A549 (cell line): Measurements from ENCODE around the gene SERINC3. TPM values are rescaled to one million over a fixed set of nuclear protein-coding genes. Genes with fewer than 3 reads are reported as not detected.

Source experiments
- ATAC-seq, 2 experiments: fragments of 200-7000 bp in 1 of 2; fragments of >200 bp in 1 of 2; cut with Nextera tagmentation in 1 of 2; cut with Tn5 transposase in 1 of 2; 3 replicates each; pipeline versions ENCODE4 v1.8.0 to v1.9.1; 2018 to 2020; ENCODE audit warnings: mild to moderate bottlenecking in 1 of 2, moderate library complexity in 1 of 2
- CTCF ChIA-PET: fragments of 300-600 bp; sonication (Branson Sonifier 250); formaldehyde crosslinking; extraction: SDS; loops from one replicate; lab custom pipeline; 2021; ENCODE audit warnings: antibody characterized with exemption, inconsistent platforms; lab: Yijun Ruan, JAX
- POLR2A ChIA-PET: fragments of 350-600 bp; formaldehyde crosslinking; extraction: SDS; loops from one replicate; lab custom pipeline; 2021; ENCODE audit warnings: antibody characterized with exemption, inconsistent platforms; lab: Yijun Ruan, JAX
- DNase-seq, 2 experiments: peaks; one replicate each; pipeline versions ENCODE4 v3.0.0 to v3.0.0-alpha.2; 2011 to 2016; ENCODE audit warnings: low read depth in 1 of 2, low spot score in 1 of 2
- FAIRE-seq: peaks from 2 replicates; lab custom pipeline; 2011; peaks lifted over from hg19 to GRCh38; lab: Jason Lieb, UNC
- H3K27ac ChIP-seq, 2 experiments: fragments of >200 bp; sonication (Bioruptor Twin); formaldehyde crosslinking; 3 replicates each; pipeline ENCODE4 v1.5.1; 2016 to 2017
- H3K4me1 ChIP-seq: fragments of >200 bp; sonication (Bioruptor Twin); formaldehyde crosslinking; 3 replicates; pipeline ENCODE4 v1.6.1; 2016
- H3K4me2 ChIP-seq: fragments of >200 bp; sonication (Bioruptor Twin); formaldehyde crosslinking; 3 replicates; pipeline ENCODE4 v1.6.1; 2016
- H3K4me3 ChIP-seq: fragments of >200 bp; sonication (Bioruptor Twin); formaldehyde crosslinking; 3 replicates; pipeline ENCODE4 v1.5.1; 2016
- H3K9me3 ChIP-seq: fragments of >200 bp; sonication (Bioruptor Twin); formaldehyde crosslinking; 3 replicates; pipeline ENCODE4 v1.6.1; 2016
- ATOH8 ChIP-seq: fragments of 250-450 bp; sonication (Bioruptor Pico); IDR thresholded peaks from 2 replicates; pipeline ENCODE4 v1.5.0; 2020; ENCODE audit warnings: low read depth, mild to moderate bottlenecking, moderate library complexity
- BCL3 ChIP-seq: fragments of >200 bp; sonication (Bioruptor Twin); formaldehyde crosslinking; IDR thresholded peaks from 3 replicates; pipeline ENCODE4 v1.6.1; 2016
- CEBPB ChIP-seq, 2 experiments: fragments of >200 bp in 1 of 2; sonication (Bioruptor Twin) in 1 of 2; formaldehyde crosslinking in 1 of 2; IDR thresholded peaks; 2 replicates each; pipeline ENCODE4 v1.6.1; 2012 to 2016
- E2F6 ChIP-seq: IDR thresholded peaks from 2 replicates; pipeline ENCODE4 v1.6.1; 2012; ENCODE audit warnings: low read depth, borderline replicate concordance
- EP300 ChIP-seq, 2 experiments: fragments of >200 bp; sonication (Bioruptor Twin); formaldehyde crosslinking; IDR thresholded peaks; 2 replicates in 1 of 2; 3 replicates in 1 of 2; pipeline ENCODE4 v1.6.1; 2016 to 2017
- ESRRA ChIP-seq: fragments of 150-350 bp; IDR thresholded peaks from 2 replicates; pipeline ENCODE4 v1.6.1; 2014; ENCODE audit warnings: mild to moderate bottlenecking, low read length, borderline replicate concordance
- FOSB ChIP-seq: fragments of 250-450 bp; sonication (Bioruptor Pico); IDR thresholded peaks from 2 replicates; pipeline ENCODE4 v1.5.0; 2020; ENCODE audit warnings: mild to moderate bottlenecking, moderate library complexity
- FOSL2 ChIP-seq, 2 experiments: fragments of 450-650 bp in 1 of 2; fragments of >200 bp in 1 of 2; sonication (Bioruptor Twin) in 1 of 2; formaldehyde crosslinking; IDR thresholded peaks; 2 replicates each; pipeline versions ENCODE4 v1.5.0 to v1.6.1; 2016 to 2020; ENCODE audit warnings: mild to moderate bottlenecking in 1 of 2, moderate library complexity in 1 of 2
- FOXS1 ChIP-seq: fragments of 250-450 bp; sonication (Bioruptor Pico); IDR thresholded peaks from 2 replicates; pipeline ENCODE4 v1.5.0; 2020; ENCODE audit warnings: mild to moderate bottlenecking, moderate library complexity
- HES2 ChIP-seq: fragments of >200 bp; sonication (Bioruptor Twin); formaldehyde crosslinking; IDR thresholded peaks from 2 replicates; pipeline ENCODE4 v1.6.1; 2016
- HMGXB4 ChIP-seq: fragments of 250-450 bp; sonication (Bioruptor Pico); IDR thresholded peaks from 2 replicates; pipeline ENCODE4 v1.5.0; 2021; ENCODE audit warnings: mild to moderate bottlenecking, moderate library complexity, borderline replicate concordance
- HOXA7 ChIP-seq: fragments of 250-450 bp; sonication (Bioruptor Pico); IDR thresholded peaks from 2 replicates; pipeline ENCODE4 v1.5.0; 2020; ENCODE audit warnings: mild to moderate bottlenecking, moderate library complexity
- KDM1A ChIP-seq: fragments of 200-600 bp; sonication (generic); IDR thresholded peaks from 2 replicates; pipeline ENCODE4 v1.6.1; 2016; ENCODE audit warnings: low read depth, mild to moderate bottlenecking
- KDM5A ChIP-seq: fragments of 200-600 bp; sonication (generic); IDR thresholded peaks from 2 replicates; pipeline ENCODE4 v1.6.1; 2016; ENCODE audit warnings: antibody characterized with exemption, mild to moderate bottlenecking
- MAFK ChIP-seq: fragments of 450-650 bp; IDR thresholded peaks from 2 replicates; pipeline ENCODE4 v1.6.1; 2014; ENCODE audit not compliant: partially characterized antibody
- MYC ChIP-seq: IDR thresholded peaks from 2 replicates; pipeline ENCODE4 v1.6.1; 2012; ENCODE audit warnings: mild to moderate bottlenecking, inconsistent platforms, low read length, improper control_type of control experiment, borderline replicate concordance
- NPAS2 ChIP-seq: fragments of 250-450 bp; sonication (Bioruptor Pico); IDR thresholded peaks from 2 replicates; pipeline ENCODE4 v1.8.0; 2022; ENCODE audit warnings: mild to moderate bottlenecking, moderate library complexity, borderline replicate concordance
- RCOR1 ChIP-seq: fragments of 150-350 bp; IDR thresholded peaks from 2 replicates; pipeline ENCODE4 v1.6.1; 2014; ENCODE audit warnings: antibody characterized with exemption, low read length, low read depth
- REST ChIP-seq: fragments of 200-600 bp; sonication (generic); IDR thresholded peaks from 2 replicates; pipeline ENCODE4 v1.6.1; 2016; ENCODE audit warnings: antibody characterized with exemption, mild to moderate bottlenecking, moderate library complexity
- RFX5 ChIP-seq: fragments of 450-650 bp; IDR thresholded peaks from 2 replicates; pipeline ENCODE4 v1.7.1; 2014; ENCODE audit warnings: antibody characterized with exemption, mild to moderate bottlenecking, moderate library complexity
- USF2 ChIP-seq: fragments of 450-650 bp; IDR thresholded peaks from 2 replicates; pipeline ENCODE4 v1.6.1; 2014; ENCODE audit warnings: antibody characterized with exemption
- ZC3H11A ChIP-seq: fragments of 450-650 bp; IDR thresholded peaks from 2 replicates; pipeline ENCODE4 v1.6.1; 2014; ENCODE audit warnings: antibody characterized with exemption, mild to moderate bottlenecking
- WGBS: methylation state at CpG from one replicate; pipeline ENCODE4 v1.1.6; 2017; ENCODE audit errors: missing lambda C conversion rate; 5-methylcytosine and 5-hydroxymethylcytosine counted together
- polyA plus RNA-seq, 4 experiments: library from polyadenylated mRNA; depleted of rRNA in 3 of 4; stranded (reverse); fragments of >200 nt; fragmentation: RNase III in 1 of 4; extraction: RNeasy Plus Mini Kit Qiagen cat#74134 plus additional on column Dnase treatment in 1 of 4; gene quantifications; 2 replicates in 3 of 4; 3 replicates in 1 of 4; pipeline ENCODE4 v1.2.3, GENCODE V29; 2011 to 2017

Gene SERINC3
- polyA plus RNA-seq, 2 of the 4 experiments (the other 2 are of a cell fraction), result 62.9 to 159 TPM

GRCh38 chr20:44495802-44496481, 25.9 kb downstream of the SERINC3 start (continued):
- TF ChIP-seq BCL3, result no peak
- TF ChIP-seq, all 56 proteins: peak for 5

- H3K4me1 ChIP-seq, result peaks cover 47% of the 10 kb centered on the region
- peak in 1 of 2 experiments; percentile 78 for DNase-seq
- H3K4me3 ChIP-seq, result peak overlapping the region; percentile 15; the same call in 1 of the 3 replicates
- WGBS, result 93% methylated on average over 1 of the region's 1 CpG
- H3K27ac ChIP-seq, result peak overlapping the region; percentile 86 to 90
- H3K9me3 ChIP-seq, result no peaks in the 10 kb centered on the region
- ChIA-PET CTCF (interaction anchor here (1.0 to 2.6 kb wide), 5 partner anchors 26 to 329 kb away, joined by 3 to 10 read pairs (median 3); no protein-coding TSS in a partner anchor), POLR2A (interaction anchor here (1.2 kb wide), 1 partner anchor 20 kb away, joined by 7 read pairs; no protein-coding TSS in a partner anchor)
- TF ChIP-seq FOSB (CRISPR knock-in tag) (peak; percentile 36; the same call in 1 of the 2 replicates), E2F6 (no peak), NPAS2 (no peak), KDM5A (no peak), HES2 (peak; percentile 50; the same call in 1 of the 2 replicates), EP300 (IDR thresholded peaks at IDR 0.05) (peak; percentile 19 to 22; a peak in 2 of 5 replicates), MAFK (peak; percentile 49), ZC3H11A (no peak), CEBPB (IDR thresholded peaks at IDR 0.05) (peak; percentile 87 to 88), MYC (no peak), ATOH8 (CRISPR knock-in tag) (0 out of 2 replicates have a peak, but pooled peaks have one; percentile 31), FOSL2 (IDR thresholded peaks at IDR 0.05) (no peak), FOSL2 (CRISPR knock-in tag; IDR thresholded peaks at IDR 0.05) (peak; percentile 44)
- H3K4me2 ChIP-seq, result peak overlapping the region; percentile 78
- no peak for FAIRE-seq
- ATAC-seq, result peak; percentile 16 to 61
Observed at GRCh38 chr20:44495257-44495656, 26.6 kb downstream of the SERINC3 start.

GRCh38 chr20:44494681-44495080, 27.2 kb downstream of the SERINC3 start:
- WGBS, result 89% methylated on average over 3 of the region's 3 CpGs
- H3K4me1 ChIP-seq, result peaks cover 47% of the 10 kb centered on the region
- peak in 1 of 2 experiments; percentile 4; a peak in 2 of 6 replicates for ATAC-seq
- no peaks in the 10 kb centered on the region for H3K9me3 ChIP-seq
- H3K4me2 ChIP-seq, result peak overlapping the region; percentile 78
- ChIA-PET CTCF (interaction anchor here (1.1 to 2.6 kb wide), 2 partner anchors 115 to 328 kb away, joined by 4 to 10 read pairs; no protein-coding TSS in a partner anchor), POLR2A (interaction anchor here (1.2 kb wide), 1 partner anchor 19 kb away, joined by 7 read pairs; no protein-coding TSS in a partner anchor)
- H3K4me3 ChIP-seq, result no peak overlapping the region; the same call in 2 of the 3 replicates
- no peak for FAIRE-seq
- H3K27ac ChIP-seq, result peak overlapping the region; percentile 86 to 90
- no peak for DNase-seq
- TF ChIP-seq HOXA7 (CRISPR knock-in tag) (no peak), FOSL2 (IDR thresholded peaks at IDR 0.05) (no peak), FOSL2 (CRISPR knock-in tag; IDR thresholded peaks at IDR 0.05) (no peak), HMGXB4 (CRISPR knock-in tag) (no peak), RCOR1 (no peak), USF2 (no peak), FOXS1 (CRISPR knock-in tag) (no peak), KDM1A (no peak), FOSB (CRISPR knock-in tag) (no peak), ESRRA (no peak), RFX5 (no peak), REST (no peak)
